D721Med (cell line): ENCODE data around the gene SDSL.

Experiments
- DNase-seq: peaks from one replicate; pipeline ENCODE4 v3.0.0; 2011; ENCODE audit warnings: low spot score; ENCODE audit not compliant: insufficient read length
- FAIRE-seq: peaks from 2 replicates; lab custom pipeline; 2011; peaks lifted over from hg19 to GRCh38; lab: Jason Lieb, UNC
- TF ChIP-seq, protein P1 (sequence below): IDR thresholded peaks from 2 replicates; pipeline ENCODE4 v1.5.1; 2012; ENCODE audit warnings: mild to moderate bottlenecking, control low read depth; ENCODE audit not compliant: insufficient read depth; ENCODE audit errors: missing control alignments

SDSL gene

DNA sequence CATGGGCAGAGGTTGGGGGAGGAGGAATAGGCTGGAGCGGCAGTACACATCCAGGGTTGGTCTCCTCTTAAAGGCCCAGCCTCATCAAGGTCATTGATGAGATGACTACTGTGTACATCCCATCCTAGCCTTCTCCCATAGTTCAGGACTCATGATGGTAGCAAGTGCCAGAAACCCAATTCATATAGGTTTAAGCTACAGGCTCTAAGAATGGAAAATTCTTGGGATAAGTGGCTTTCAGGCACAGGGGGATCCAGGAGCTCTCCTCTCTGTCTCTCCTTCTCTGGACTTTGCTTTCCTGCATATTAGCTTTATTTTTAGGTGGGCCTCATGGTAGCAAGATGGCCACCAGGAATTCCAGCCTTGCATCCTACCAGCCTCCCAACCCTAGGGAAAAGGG, 6.3 kb downstream of the SDSL start:
- TF ChIP-seq, protein P1, sequence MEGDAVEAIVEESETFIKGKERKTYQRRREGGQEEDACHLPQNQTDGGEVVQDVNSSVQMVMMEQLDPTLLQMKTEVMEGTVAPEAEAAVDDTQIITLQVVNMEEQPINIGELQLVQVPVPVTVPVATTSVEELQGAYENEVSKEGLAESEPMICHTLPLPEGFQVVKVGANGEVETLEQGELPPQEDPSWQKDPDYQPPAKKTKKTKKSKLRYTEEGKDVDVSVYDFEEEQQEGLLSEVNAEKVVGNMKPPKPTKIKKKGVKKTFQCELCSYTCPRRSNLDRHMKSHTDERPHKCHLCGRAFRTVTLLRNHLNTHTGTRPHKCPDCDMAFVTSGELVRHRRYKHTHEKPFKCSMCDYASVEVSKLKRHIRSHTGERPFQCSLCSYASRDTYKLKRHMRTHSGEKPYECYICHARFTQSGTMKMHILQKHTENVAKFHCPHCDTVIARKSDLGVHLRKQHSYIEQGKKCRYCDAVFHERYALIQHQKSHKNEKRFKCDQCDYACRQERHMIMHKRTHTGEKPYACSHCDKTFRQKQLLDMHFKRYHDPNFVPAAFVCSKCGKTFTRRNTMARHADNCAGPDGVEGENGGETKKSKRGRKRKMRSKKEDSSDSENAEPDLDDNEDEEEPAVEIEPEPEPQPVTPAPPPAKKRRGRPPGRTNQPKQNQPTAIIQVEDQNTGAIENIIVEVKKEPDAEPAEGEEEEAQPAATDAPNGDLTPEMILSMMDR, result no peak

DNA sequence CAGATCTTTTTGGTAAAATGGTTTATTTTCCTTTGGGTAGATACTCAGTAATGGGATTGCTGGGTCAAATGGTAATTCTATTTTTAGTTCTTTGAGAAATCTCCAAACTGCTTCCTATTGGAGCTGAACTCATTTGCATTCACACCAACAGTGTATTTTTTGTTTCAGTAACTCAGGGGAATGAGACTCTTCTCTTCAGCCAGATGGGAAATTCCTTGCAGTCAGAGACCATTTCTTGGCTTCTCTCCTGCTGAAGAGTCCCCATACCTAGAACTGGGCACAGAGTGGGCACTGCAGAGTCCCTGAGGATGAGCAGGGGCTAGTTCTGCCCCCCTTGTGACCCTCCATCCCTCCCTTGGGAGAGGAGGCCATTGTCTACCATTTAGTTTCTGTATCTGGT, 10.8 kb downstream of the SDSL start:
- FAIRE-seq, result no peak
- TF ChIP-seq, protein P1, result no peak
- no peak for DNase-seq

More for the DNA sequence above, 6.3 kb downstream of the SDSL start:
- DNase-seq (no peak), FAIRE-seq (no peak)

DNA sequence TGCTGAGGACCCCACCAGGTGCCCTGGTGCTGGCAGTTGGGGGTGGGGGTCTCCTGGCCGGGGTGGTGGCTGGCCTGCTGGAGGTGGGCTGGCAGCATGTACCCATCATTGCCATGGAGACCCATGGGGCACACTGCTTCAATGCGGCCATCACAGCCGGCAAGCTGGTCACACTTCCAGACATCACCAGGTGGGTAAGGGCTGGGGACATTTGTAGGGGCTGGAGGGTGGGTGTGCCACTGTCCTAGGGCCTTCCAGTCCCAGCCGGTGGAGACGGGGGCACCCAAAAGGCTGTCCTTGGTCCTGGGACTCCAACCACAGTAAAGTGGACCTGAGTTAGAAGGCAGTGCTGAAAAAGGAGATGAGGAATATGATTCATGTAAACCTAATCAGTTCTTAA, 13.2 kb downstream of the SDSL start:
- TF ChIP-seq, protein P1, result no peak
- DNase-seq (no peak), FAIRE-seq (no peak)

DNA sequence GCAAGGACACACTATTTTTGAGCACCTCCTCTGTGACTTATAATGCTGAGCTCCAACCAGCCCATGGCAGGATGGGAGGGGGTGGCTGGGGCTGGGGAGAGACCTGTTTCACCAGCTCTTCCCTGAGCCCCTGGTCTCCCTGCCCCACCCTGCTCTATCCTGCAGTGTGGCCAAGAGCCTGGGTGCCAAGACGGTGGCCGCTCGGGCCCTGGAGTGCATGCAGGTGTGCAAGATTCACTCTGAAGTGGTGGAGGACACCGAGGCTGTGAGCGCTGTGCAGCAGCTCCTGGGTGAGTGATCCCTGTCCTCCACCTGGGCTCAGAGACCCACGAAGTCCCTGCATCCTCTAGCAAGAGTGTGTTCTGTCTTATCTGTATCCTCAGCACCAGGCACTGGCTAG, 14.4 kb downstream of the SDSL start:
- TF ChIP-seq, protein P1, result no peak
- no peak for FAIRE-seq
- DNase-seq, result no peak

DNA sequence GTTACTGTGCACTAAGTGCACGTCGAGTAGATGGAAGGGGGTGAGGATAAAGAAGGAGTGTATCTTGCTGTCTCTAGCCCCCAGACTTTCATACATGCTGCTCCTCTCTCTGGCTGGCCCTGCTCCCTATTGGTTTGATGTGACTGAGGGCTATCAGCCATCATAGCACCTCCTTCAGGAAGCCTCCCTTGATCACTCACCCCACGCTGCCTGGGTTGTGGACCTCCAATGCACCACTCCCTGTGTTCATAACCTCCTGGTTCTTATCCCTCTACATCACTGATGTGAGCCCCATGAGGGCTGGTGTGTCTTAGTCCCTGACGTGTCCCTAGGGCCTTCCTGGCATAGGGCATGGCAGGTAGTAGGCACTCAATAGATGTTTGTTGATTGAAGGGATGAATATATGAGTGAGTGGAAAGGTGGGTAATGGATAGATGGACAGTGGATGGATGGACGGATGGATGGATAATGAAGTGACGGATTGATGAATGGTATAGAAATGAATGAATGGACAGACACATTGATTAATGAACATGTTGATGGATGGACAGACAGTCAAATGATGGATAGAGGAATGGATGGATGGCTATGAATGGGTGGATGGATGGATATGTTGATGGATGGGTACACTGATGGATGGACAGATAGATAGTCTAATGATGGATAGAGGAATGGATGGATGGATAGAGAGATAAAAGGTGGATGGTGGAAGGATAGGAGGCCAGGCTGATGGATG, 15.0 kb downstream of the SDSL start:
- TF ChIP-seq, protein P1, result no peak
- no peak for FAIRE-seq

DNA sequence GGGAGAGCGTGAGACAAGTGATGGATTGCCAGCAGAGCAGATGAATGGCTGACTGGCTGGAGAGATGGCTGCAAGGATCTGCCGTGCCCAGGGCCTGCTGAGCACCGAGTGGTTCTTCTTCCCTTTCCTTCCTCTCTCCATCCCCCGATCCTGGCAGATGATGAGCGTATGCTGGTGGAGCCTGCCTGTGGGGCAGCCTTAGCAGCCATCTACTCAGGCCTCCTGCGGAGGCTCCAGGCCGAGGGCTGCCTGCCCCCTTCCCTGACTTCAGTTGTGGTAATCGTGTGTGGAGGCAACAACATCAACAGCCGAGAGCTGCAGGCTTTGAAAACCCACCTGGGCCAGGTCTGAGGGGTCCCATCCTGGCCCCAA, 15.5 kb downstream of the SDSL start:
- TF ChIP-seq, protein P1, result no peak
- no peak for DNase-seq
- no peak for FAIRE-seq

More for the DNA sequence above, 15.0 kb downstream of the SDSL start:
- no peak for DNase-seq
